BE2C (cell line): Measurements from ENCODE around the gene CHMP1A.
"Not testable (repeated sequence)": the region's sequence is repeated elsewhere in the genome, so short reads cannot be mapped to it uniquely, and the experiment has no call there.

ENCODE experiments used
- DNase-seq: peaks from one replicate; pipeline ENCODE4 v3.0.0-alpha.2; 2020
- H3K27me3 ChIP-seq: fragments of 250-450 bp; sonication (Bioruptor Pico); 2 replicates; pipeline ENCODE4 v1.5.1; 2020; ENCODE audit warnings: mild to moderate bottlenecking
- H3K36me3 ChIP-seq: fragments of 250-450 bp; sonication (Bioruptor Pico); 2 replicates; pipeline ENCODE4 v1.5.1; 2020; ENCODE audit warnings: mild to moderate bottlenecking
- H3K4me1 ChIP-seq: fragments of 250-450 bp; sonication (Bioruptor Pico); 2 replicates; pipeline ENCODE4 v1.5.1; 2020
- H3K4me3 ChIP-seq: 2 replicates; pipeline ENCODE4 v1.5.1; 2011; ENCODE audit warnings: low read depth, low read length
- H3K9me3 ChIP-seq: fragments of 250-450 bp; sonication (Bioruptor Pico); 2 replicates; pipeline ENCODE4 v1.5.1; 2020
- CTCF ChIP-seq: IDR thresholded peaks from 2 replicates; pipeline ENCODE4 v1.5.1; 2012; ENCODE audit warnings: mild to moderate bottlenecking, low read depth, low read length

The CHMP1A gene

GRCh38 chr16:89700649-89701424 lies 43.3 kb upstream of the CHMP1A start:
- Histone ChIP-seq H3K4me3 (peak overlapping the region; percentile 66), H3K36me3 (peaks cover 13% of the 10 kb centered on the region), H3K4me1 (peaks cover 23% of the 10 kb centered on the region), H3K9me3 (no peaks in the 10 kb centered on the region), H3K27me3 (no peaks in the 10 kb centered on the region)
- peak; percentile 32; the same call in 1 of the 2 replicates for TF ChIP-seq CTCF
- DNase-seq = peak; percentile 77

GRCh38 chr16:89700100-89700648 lies 42.7 kb upstream of the CHMP1A start:
- Histone ChIP-seq H3K4me3 (peak overlapping the region; percentile 66), H3K27me3 (no peaks in the 10 kb centered on the region), H3K36me3 (peaks cover 19% of the 10 kb centered on the region), H3K9me3 (no peaks in the 10 kb centered on the region), H3K4me1 (peaks cover 23% of the 10 kb centered on the region)
- DNase-seq = peak; percentile 99
- TF ChIP-seq CTCF = peak; percentile 54

GRCh38 chr16:89699629-89700099 lies 42.2 kb upstream of the CHMP1A start:
- not testable (repeated sequence) for H3K27me3 ChIP-seq, H3K9me3 ChIP-seq, DNase-seq
- peak overlapping the region; percentile 26 for H3K4me3 ChIP-seq
- H3K36me3 ChIP-seq = peaks cover 19% of the 10 kb centered on the region
- H3K4me1 ChIP-seq = peaks cover 23% of the 10 kb centered on the region

GRCh38 chr16:89698717-89699116 lies 41.2 kb upstream of the CHMP1A start:
- H3K4me3 ChIP-seq, H3K9me3 ChIP-seq, DNase-seq, H3K27me3 ChIP-seq: not testable (repeated sequence)
- Histone ChIP-seq H3K36me3 (peaks cover 24% of the 10 kb centered on the region), H3K4me1 (peaks cover 23% of the 10 kb centered on the region)

GRCh38 chr16:89697616-89698331 lies 40.3 kb upstream of the CHMP1A start:
- TF ChIP-seq CTCF = no peak
- Histone ChIP-seq H3K4me1 (peaks cover 23% of the 10 kb centered on the region), H3K9me3 (no peaks in the 10 kb centered on the region), H3K4me3 (no peak overlapping the region), H3K27me3 (no peaks in the 10 kb centered on the region), H3K36me3 (peaks cover 31% of the 10 kb centered on the region)
- DNase-seq = peak; percentile 34

GRCh38 chr16:89697161-89697615 lies 39.7 kb upstream of the CHMP1A start:
- DNase-seq = peak; percentile 88
- no peaks in the 10 kb centered on the region for H3K9me3 ChIP-seq
- no peaks in the 10 kb centered on the region for H3K27me3 ChIP-seq
- peak; percentile 26 for TF ChIP-seq CTCF
- H3K36me3 ChIP-seq = peaks cover 31% of the 10 kb centered on the region
- no peak overlapping the region for H3K4me3 ChIP-seq
- H3K4me1 ChIP-seq = peaks cover 23% of the 10 kb centered on the region

GRCh38 chr16:89696670-89697128 lies 39.2 kb upstream of the CHMP1A start:
- no peaks in the 10 kb centered on the region for H3K9me3 ChIP-seq
- no peak for TF ChIP-seq CTCF
- H3K27me3 ChIP-seq = no peaks in the 10 kb centered on the region
- H3K4me3 ChIP-seq = no peak overlapping the region
- H3K36me3 ChIP-seq = peaks cover 32% of the 10 kb centered on the region
- DNase-seq = peak; percentile 18
- H3K4me1 ChIP-seq = peaks cover 23% of the 10 kb centered on the region
